Neural cell (in vitro differentiated cells): ENCODE results near the gene ATP1A1. TPM values are rescaled to one million over a fixed set of nuclear protein-coding genes. Genes with fewer than 3 reads are reported as not detected.

Experiments
- H2AFZ ChIP-seq: fragments of 200-600, 300-800 bp; sonication (generic), shearing (Covaris generic); 2 replicates; pipeline ENCODE4 v1.6.0; 2014; ENCODE audit warnings: low read depth, mild to moderate bottlenecking, antibody characterized with exemption, low read length, moderate library complexity
- H3F3A ChIP-seq: fragments of 200-600 bp; shearing (Covaris generic); 2 replicates; pipeline ENCODE4 v1.6.1; 2016; ENCODE audit warnings: mild to moderate bottlenecking, moderate library complexity, mixed read lengths, antibody characterized with exemption, low read length; ENCODE audit not compliant: insufficient read depth, poor library complexity, severe bottlenecking
- H3K27ac ChIP-seq: fragments of 200-600, 300-800 bp; sonication (generic), shearing (Covaris generic); 2 replicates; pipeline ENCODE4 v1.5.1; 2014; ENCODE audit warnings: mild to moderate bottlenecking, low read length, moderate library complexity
- H3K27me3 ChIP-seq: fragments of 300-800, 200-600 bp; sonication (generic), shearing (Covaris generic); 2 replicates; pipeline ENCODE4 v1.6.0; 2014; ENCODE audit warnings: mild to moderate bottlenecking, low read depth, low read length, moderate library complexity; ENCODE audit not compliant: insufficient read depth
- H3K36me3 ChIP-seq: fragments of 300-800, 200-600 bp; sonication (generic), shearing (Covaris generic); 2 replicates; pipeline ENCODE4 v1.5.1; 2014; ENCODE audit warnings: mild to moderate bottlenecking, antibody characterized with exemption, low read length, moderate library complexity; ENCODE audit not compliant: insufficient read depth
- H3K4me2 ChIP-seq: fragments of 300-800, 200-600 bp; sonication (generic), shearing (Covaris generic); 2 replicates; pipeline ENCODE4 v1.6.0; 2014; ENCODE audit warnings: mild to moderate bottlenecking, low read length
- H3K4me3 ChIP-seq: fragments of 300-800, 200-600 bp; sonication (generic), shearing (Covaris generic); 2 replicates; pipeline ENCODE4 v1.5.1; 2014; ENCODE audit warnings: mild to moderate bottlenecking, low read length, moderate library complexity
- H3K79me2 ChIP-seq: fragments of 200-600 bp; shearing (Covaris generic); replicated peaks from 2 replicates; pipeline ENCODE4 v1.6.0; 2014; ENCODE audit warnings: mild to moderate bottlenecking, low read length, moderate library complexity; ENCODE audit not compliant: insufficient read depth
- H3K9ac ChIP-seq: fragments of 300-800, 200-600 bp; sonication (generic), shearing (Covaris generic); 2 replicates; pipeline ENCODE4 v1.6.1; 2016; ENCODE audit warnings: mild to moderate bottlenecking, low read length, mixed read lengths
- H3K9me2 ChIP-seq: fragments of 200-600 bp; shearing (Covaris generic); 2 replicates; pipeline ENCODE4 v1.6.1; 2016; ENCODE audit warnings: mild to moderate bottlenecking, low read length, mixed read lengths; ENCODE audit not compliant: insufficient read depth
- H3K9me3 ChIP-seq: fragments of 200-600, 300-800 bp; sonication (generic), shearing (Covaris generic); 2 replicates; pipeline ENCODE4 v1.6.1; 2016; ENCODE audit warnings: mild to moderate bottlenecking, mixed run types, low read length, moderate library complexity, mixed read lengths
- H4K20me1 ChIP-seq: fragments of 200-600 bp; shearing (Covaris generic); 2 replicates; pipeline ENCODE4 v1.6.1; 2016; ENCODE audit warnings: mild to moderate bottlenecking, mixed run types; ENCODE audit not compliant: insufficient read depth
- EP300 ChIP-seq: fragments of 450-650 bp; conservative IDR thresholded peaks from 2 replicates; pipeline ENCODE4 v1.6.1; 2014; ENCODE audit warnings: antibody characterized with exemption, mild to moderate bottlenecking, moderate library complexity; ENCODE audit not compliant: poor library complexity, severe bottlenecking
- EZH2 ChIP-seq: fragments of 200-600, 300-800 bp; shearing (Covaris generic), sonication (generic); IDR thresholded peaks from 2 replicates; pipeline ENCODE4 v1.6.1; 2014; ENCODE audit warnings: antibody characterized with exemption, low read length, borderline replicate concordance, mild to moderate bottlenecking; ENCODE audit not compliant: insufficient read depth, poor library complexity, severe bottlenecking
- MXI1 ChIP-seq: fragments of 450-650 bp; conservative IDR thresholded peaks from 2 replicates; pipeline ENCODE4 v1.6.1; 2014; ENCODE audit warnings: antibody characterized with exemption, mild to moderate bottlenecking; ENCODE audit not compliant: poor library complexity, severe bottlenecking
- POLR2AphosphoS5 ChIP-seq: IDR thresholded peaks from 2 replicates; pipeline ENCODE4 v1.6.1; 2012
- RAD21 ChIP-seq: fragments of 450-650 bp; conservative IDR thresholded peaks from 2 replicates; pipeline ENCODE4 v1.6.1; 2014; ENCODE audit warnings: antibody characterized with exemption, mild to moderate bottlenecking, moderate library complexity
- REST ChIP-seq: IDR thresholded peaks from 2 replicates; pipeline ENCODE4 v1.6.1; 2012; ENCODE audit warnings: borderline replicate concordance
- SMC3 ChIP-seq: fragments of 450-650 bp; conservative IDR thresholded peaks from 2 replicates; pipeline ENCODE4 v1.6.1; 2014; ENCODE audit warnings: antibody characterized with exemption, mild to moderate bottlenecking, moderate library complexity; ENCODE audit not compliant: poor library complexity
- TAF1 ChIP-seq: IDR thresholded peaks from 2 replicates; pipeline ENCODE4 v1.6.1; 2012; ENCODE audit warnings: low read depth
- polyA plus RNA-seq: library from polyadenylated mRNA; depleted of rRNA; stranded (reverse); fragments of >200 nt; gene quantifications from 2 replicates; pipeline ENCODE4 v1.2.3, GENCODE V29; 2014
- TF ChIP-seq, protein P1 (sequence below): fragments of 450-650 bp; IDR thresholded peaks from 2 replicates; pipeline ENCODE4 v1.5.1; 2014; ENCODE audit warnings: antibody characterized with exemption, mild to moderate bottlenecking, moderate library complexity; ENCODE audit not compliant: poor library complexity, severe bottlenecking

ATP1A1 gene
- polyA plus RNA-seq, 1 donor from 2014 or later, result 44.2 TPM

- H3K4me2 ChIP-seq, result no peak overlapping the region
- no peaks in the 10 kb centered on the region for H3K27me3 ChIP-seq
- H3F3A ChIP-seq, result no peaks in the 10 kb centered on the region
- no peaks in the 10 kb centered on the region for H3K79me2 ChIP-seq
- H3K4me3 ChIP-seq, result no peak overlapping the region
- H3K36me3 ChIP-seq, result no peaks in the 10 kb centered on the region
- no peak overlapping the region for H3K9ac ChIP-seq
- H3K27ac ChIP-seq, result no peak overlapping the region
- no peaks in the 10 kb centered on the region for H3K9me3 ChIP-seq
- no peaks in the 10 kb centered on the region for H3K9me2 ChIP-seq
- TF ChIP-seq EP300 (no peak), RAD21 (no peak), TAF1 (no peak), POLR2AphosphoS5 (no peak), MXI1 (no peak), EZH2 (no peak), SMC3 (no peak)
- TF ChIP-seq, protein P1, sequence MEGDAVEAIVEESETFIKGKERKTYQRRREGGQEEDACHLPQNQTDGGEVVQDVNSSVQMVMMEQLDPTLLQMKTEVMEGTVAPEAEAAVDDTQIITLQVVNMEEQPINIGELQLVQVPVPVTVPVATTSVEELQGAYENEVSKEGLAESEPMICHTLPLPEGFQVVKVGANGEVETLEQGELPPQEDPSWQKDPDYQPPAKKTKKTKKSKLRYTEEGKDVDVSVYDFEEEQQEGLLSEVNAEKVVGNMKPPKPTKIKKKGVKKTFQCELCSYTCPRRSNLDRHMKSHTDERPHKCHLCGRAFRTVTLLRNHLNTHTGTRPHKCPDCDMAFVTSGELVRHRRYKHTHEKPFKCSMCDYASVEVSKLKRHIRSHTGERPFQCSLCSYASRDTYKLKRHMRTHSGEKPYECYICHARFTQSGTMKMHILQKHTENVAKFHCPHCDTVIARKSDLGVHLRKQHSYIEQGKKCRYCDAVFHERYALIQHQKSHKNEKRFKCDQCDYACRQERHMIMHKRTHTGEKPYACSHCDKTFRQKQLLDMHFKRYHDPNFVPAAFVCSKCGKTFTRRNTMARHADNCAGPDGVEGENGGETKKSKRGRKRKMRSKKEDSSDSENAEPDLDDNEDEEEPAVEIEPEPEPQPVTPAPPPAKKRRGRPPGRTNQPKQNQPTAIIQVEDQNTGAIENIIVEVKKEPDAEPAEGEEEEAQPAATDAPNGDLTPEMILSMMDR, result no peak
- no peak overlapping the region for H2AFZ ChIP-seq
- H4K20me1 ChIP-seq, result no peaks in the 10 kb centered on the region
These were observed 67.7 kb downstream of the ATP1A1 start for GRCh38 chr1:116440731-116441130.

- Histone ChIP-seq H3K9me3 (no peaks in the 10 kb centered on the region), H3K79me2 (no peaks in the 10 kb centered on the region), H3K4me2 (no peak overlapping the region), H3K36me3 (no peaks in the 10 kb centered on the region), H3K9me2 (no peaks in the 10 kb centered on the region), H4K20me1 (no peaks in the 10 kb centered on the region), H3K9ac (no peak overlapping the region), H3K4me3 (no peak overlapping the region), H3K27ac (no peak overlapping the region), H3F3A (no peaks in the 10 kb centered on the region), H3K27me3 (no peaks in the 10 kb centered on the region), H2AFZ (no peak overlapping the region)
- TF ChIP-seq EP300 (no peak), REST (no peak), POLR2AphosphoS5 (no peak), RAD21 (no peak), EZH2 (no peak), MXI1 (no peak), SMC3 (no peak)
- TF ChIP-seq, protein P1, result no peak
These were observed 72.5 kb downstream of the ATP1A1 start for GRCh38 chr1:116445534-116445933.
